ENCODE measurements around the gene HIVEP3.

Gene HIVEP3

GRCh38 chr1:41730806-41731205 lies 187.9 kb downstream of the HIVEP3 start:
- in situ Hi-C loops (cut with MboI; ENCODE audit: low pct_unique_long_range_greater_than_20kb, low sequenced_read_pairs): no loop called here

GRCh38 chr1:41728403-41729202 lies 190.1 kb downstream of the HIVEP3 start:
- DNase-seq: no peak
- in situ Hi-C loops (cut with MboI; ENCODE audit: low pct_unique_long_range_greater_than_20kb, low sequenced_read_pairs): no loop called here

More at GRCh38 chr1:41730806-41731205, 187.9 kb downstream of the HIVEP3 start:
- no peak for DNase-seq

DNA sequence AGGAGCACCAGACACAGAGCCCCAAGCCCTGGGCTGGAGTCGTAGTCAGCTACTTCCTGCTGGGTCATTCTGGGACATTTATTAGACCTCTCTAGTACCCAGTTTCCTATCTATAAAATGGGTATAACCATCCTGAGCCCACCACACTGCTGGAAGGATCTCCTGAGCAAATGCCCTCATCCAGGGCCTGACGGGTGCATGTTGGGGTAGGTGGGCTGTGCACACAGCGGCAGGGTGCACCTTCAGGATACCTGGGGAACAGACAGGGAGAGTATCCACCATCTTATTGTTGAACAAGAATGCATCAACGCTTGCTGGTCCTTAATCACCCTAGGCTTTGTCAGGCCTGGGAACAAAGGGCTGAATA lies 191.0 kb downstream of the HIVEP3 start:
- DNase-seq: no peak
- in situ Hi-C loops (cut with MboI; ENCODE audit: low pct_unique_long_range_greater_than_20kb, low sequenced_read_pairs): no loop called here

DNA sequence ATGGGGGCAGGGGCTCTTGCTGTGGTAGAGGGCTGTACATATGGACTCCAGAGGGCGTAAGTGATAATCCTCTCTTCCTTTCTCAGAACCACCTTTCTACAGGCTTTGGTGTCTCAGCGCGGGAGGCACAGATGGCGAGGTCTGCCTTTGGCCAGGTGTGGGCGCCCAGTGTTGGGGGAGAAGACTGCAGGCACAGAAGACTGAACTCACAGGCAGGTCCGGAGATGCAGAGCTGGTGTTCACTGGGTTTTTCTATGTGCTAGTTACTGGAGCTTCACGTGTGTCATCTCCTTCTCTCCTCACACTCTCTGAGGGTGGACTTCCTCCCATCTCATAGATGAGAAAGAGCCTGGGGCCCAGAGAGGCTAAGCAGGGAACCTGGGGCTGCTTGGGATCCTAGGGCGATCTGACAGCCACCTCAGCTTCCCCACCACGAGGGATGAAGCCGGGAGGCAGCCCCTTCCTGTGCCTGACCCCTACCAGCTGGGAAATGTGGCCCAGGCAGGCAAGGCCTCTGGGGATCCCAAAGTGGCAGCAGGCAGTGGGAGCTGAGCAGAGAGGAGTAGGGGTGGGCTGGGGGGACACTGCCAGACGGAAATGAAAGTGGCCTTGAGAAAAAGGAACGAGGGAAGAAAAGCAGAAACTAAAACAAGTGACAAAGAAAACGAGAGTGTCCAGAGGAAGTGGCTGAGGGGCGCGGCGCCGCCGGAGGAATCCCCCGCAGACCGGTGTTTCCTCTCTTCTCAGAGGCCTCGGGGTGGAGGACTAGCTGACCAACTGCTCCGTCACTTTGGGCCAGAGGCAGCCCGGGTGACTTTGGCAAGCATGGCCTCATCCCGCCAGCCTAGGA lies 191.6 kb downstream of the HIVEP3 start:
- in situ Hi-C loops (cut with MboI; ENCODE audit: low pct_unique_long_range_greater_than_20kb, low sequenced_read_pairs): no loop called here
- DNase-seq: peak; percentile 82

- DNase-seq: no peak
- in situ Hi-C loops (cut with MboI; ENCODE audit: low pct_unique_long_range_greater_than_20kb, low sequenced_read_pairs): no loop called here
Measured at GRCh38 chr1:41726292-41726691, 192.4 kb downstream of the HIVEP3 start.

DNA sequence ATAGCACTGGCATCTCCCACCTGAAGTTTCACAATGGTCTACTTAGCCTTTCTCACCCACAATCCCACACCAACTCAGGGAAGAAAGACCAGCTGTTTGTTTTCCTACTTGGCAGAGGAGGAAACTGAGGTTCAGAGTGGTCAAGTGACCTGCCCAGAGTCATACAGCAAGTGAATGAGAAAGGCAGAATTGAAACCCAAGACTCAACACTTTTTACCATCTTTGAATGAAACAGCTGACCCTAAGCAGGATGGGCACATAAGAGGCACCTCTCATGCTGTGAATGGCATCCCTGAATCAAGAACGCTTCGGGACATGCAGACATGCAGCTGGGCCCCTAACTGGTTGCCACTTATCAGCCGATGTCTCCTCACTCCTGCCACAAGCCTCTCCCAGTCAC lies 193.8 kb downstream of the HIVEP3 start:
- in situ Hi-C loops (cut with MboI; ENCODE audit: low pct_unique_long_range_greater_than_20kb, low sequenced_read_pairs): no loop called here

DNA sequence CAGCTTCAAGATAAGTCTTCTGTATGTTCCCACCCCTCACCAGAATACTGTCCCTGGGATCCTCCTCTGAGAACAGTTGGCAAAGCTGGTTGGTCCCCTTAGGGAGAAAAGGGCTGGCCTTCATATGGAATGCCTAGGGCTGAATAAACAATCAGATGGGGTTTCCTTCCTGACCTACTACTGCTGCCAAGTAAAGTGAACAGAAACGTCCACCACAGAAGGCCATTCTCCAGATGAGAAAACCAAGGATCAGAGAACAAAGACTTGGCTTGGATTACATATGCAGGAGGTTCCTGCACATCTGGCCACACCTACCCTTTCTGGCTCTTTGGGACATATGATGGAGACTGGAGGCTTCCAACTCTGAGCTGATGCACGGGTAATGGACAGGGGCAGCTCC lies 194.5 kb downstream of the HIVEP3 start:
- DNase-seq: no peak
- in situ Hi-C loops (cut with MboI; ENCODE audit: low pct_unique_long_range_greater_than_20kb, low sequenced_read_pairs): no loop called here

More for the DNA sequence above, 193.8 kb downstream of the HIVEP3 start:
- DNase-seq: no peak

GRCh38 chr1:41723786-41724185 lies 194.9 kb downstream of the HIVEP3 start:
- in situ Hi-C loops (cut with MboI; ENCODE audit: low pct_unique_long_range_greater_than_20kb, low sequenced_read_pairs): no loop called here
- DNase-seq: peak; percentile 26

- no peak for DNase-seq
- in situ Hi-C loops (cut with MboI; ENCODE audit: low pct_unique_long_range_greater_than_20kb, low sequenced_read_pairs): no loop called here
Measured at GRCh38 chr1:41722184-41722583, 196.5 kb downstream of the HIVEP3 start.

DNA sequence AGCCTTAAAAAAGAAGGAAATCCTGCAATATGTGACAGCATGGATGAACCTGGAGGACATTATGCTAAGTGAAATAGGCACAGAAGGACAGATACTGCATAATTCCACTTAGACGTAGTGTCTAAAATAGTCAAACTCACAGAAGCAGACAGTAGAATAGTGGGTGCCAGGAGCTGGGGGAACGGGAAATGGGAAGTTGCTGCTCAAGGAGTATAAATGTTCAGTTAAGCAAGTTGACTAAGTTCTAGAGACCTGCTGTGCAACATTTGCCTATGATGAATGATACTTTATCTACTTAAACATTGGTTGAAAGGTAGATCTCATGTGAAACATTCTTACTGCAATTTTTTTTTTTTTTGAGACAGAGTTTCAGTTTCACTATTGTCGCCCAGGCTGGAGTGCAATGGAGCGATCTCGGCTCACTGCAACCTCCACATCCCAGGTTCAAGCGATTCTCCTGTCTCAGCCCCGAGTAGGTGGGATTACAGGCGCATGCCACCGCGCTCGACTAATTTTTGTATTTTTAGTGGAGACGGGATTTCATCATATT lies 197.8 kb downstream of the HIVEP3 start:
- DNase-seq: no peak

DNA sequence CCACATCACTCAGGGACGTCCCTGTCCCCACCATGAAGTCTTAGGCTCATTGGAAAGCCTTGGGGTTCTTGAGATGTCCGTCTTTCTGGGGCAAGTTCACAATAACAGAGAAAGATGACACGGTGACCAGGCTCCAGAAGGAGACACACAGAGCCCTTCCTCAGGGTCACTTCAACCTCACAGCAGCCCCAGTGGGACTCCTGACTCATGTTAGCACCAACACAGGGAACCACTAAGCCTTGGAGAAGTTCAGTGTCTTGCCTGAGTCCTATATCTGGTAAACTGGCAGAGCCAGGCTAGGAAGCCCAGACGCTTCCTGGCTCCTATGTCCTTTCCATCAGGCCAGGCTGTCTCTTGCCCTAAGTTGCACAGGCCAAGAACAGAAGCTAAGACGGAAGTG lies 199.1 kb downstream of the HIVEP3 start:
- DNase-seq: no peak
- in situ Hi-C loops (cut with MboI; ENCODE audit: low pct_unique_long_range_greater_than_20kb, low sequenced_read_pairs): no loop called here

More for the DNA sequence above, 197.8 kb downstream of the HIVEP3 start:
- in situ Hi-C loops (cut with MboI; ENCODE audit: low pct_unique_long_range_greater_than_20kb, low sequenced_read_pairs): no loop called here

DNA sequence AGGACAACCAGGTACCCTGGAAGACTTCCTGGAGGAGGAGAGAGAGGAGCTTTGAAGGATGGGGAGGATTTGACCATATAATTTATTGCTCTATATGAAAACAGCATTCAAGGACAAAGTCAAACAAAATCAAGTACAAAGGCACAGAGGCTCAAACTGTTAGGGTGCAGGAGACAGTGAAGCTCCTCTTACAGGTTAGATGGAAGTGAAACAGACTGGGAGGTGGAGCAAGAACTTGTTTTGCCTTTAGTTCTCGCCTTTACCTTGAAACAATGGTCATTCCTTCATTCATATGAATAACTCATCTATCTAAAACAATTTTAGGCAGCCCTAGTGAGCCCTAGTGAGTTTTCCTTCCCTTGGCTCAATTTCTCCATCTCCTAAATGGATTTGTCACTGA lies 199.6 kb downstream of the HIVEP3 start:
- in situ Hi-C loops (cut with MboI; ENCODE audit: low pct_unique_long_range_greater_than_20kb, low sequenced_read_pairs): no loop called here

DNA sequence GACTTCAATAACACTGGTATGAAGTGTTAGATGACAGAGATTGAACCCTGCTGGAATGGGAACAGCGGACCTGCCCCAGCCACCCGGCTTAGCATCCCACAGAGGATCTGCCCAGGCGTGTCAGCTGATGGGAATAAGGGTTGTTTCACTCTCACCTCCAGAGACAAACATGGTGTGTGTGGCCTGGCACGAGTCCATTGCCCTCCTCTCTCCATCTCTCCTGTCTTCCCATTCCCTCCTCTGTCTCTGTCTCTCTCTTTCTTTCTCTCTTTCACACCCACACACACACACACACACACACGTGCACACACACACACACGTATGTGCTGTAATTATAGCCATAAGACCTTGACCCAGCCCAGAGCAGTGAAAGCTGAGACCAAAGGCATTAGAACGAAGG lies 200.2 kb downstream of the HIVEP3 start:
- DNase-seq: no peak
- in situ Hi-C loops (cut with MboI; ENCODE audit: low pct_unique_long_range_greater_than_20kb, low sequenced_read_pairs): no loop called here

More for the DNA sequence above, 199.6 kb downstream of the HIVEP3 start:
- no peak for DNase-seq

- in situ Hi-C loops (cut with MboI; ENCODE audit: low pct_unique_long_range_greater_than_20kb, low sequenced_read_pairs): no loop called here
- DNase-seq: no peak
Measured at GRCh38 chr1:41716188-41717130, 202.3 kb downstream of the HIVEP3 start.

GRCh38 chr1:41715441-41716095 lies 203.2 kb downstream of the HIVEP3 start:
- no peak for DNase-seq
- in situ Hi-C loops (cut with MboI; ENCODE audit: low pct_unique_long_range_greater_than_20kb, low sequenced_read_pairs): no loop called here

DNA sequence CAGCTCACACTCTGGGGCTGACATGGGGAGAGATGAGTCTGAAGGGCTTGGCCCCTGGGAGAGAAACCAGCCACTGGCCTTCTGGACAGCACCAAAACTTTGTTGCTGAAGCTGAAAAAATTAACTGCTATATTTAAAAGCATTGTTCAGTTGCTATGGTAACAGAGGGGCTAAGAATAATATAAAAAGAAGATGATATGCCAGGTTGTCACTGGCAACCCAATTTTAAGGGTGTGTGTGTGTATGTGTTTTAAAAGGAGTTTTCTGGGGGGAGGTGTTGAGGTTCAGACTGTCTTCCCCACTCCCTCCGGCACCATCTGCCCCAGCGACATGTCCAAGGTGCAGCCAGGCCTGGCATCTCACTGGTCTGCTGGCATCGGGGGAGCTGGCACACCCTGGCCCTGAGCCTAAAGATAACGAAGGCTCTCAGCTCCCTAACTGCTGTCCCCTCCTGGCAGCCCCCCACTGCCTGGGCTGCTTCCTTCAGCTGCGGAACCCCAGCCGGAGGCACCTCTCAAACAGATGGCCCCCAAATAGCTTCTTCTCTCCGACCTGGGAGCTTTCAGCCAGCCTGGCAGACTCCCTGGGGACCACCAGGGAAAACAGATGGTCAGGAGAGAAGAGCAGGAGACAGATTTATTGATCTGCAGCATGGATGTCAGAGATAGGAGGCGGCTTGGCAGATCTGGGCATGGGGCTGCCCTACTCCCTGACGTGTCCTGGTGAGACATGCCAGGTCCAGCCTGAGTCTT lies 203.9 kb downstream of the HIVEP3 start:
- in situ Hi-C loops (cut with MboI; ENCODE audit: low pct_unique_long_range_greater_than_20kb, low sequenced_read_pairs): no loop called here
- DNase-seq: no peak

- in situ Hi-C loops (cut with MboI; ENCODE audit: low pct_unique_long_range_greater_than_20kb, low sequenced_read_pairs): no loop called here
Measured at GRCh38 chr1:41713557-41714327, 205.0 kb downstream of the HIVEP3 start.

More at GRCh38 chr1:41713557-41714327, 205.0 kb downstream of the HIVEP3 start:
- no peak for DNase-seq

All from KBM-7 (cell line).